HEK293T (cell line): Measurements from ENCODE around the gene UNC119B.

Source experiments
- BHLHE40 ChIP-seq: fragments of 450-650 bp; IDR thresholded peaks from 2 replicates; pipeline ENCODE4 v1.6.1; 2016; ENCODE audit warnings: mild to moderate bottlenecking, moderate library complexity, borderline replicate concordance
- ELF4 ChIP-seq: fragments of 450-650 bp; IDR thresholded peaks from 2 replicates; pipeline ENCODE4 v1.6.1; 2017; ENCODE audit warnings: antibody characterized with exemption
- FOXA1 ChIP-seq: fragments of 450-650 bp; IDR thresholded peaks from 2 replicates; pipeline ENCODE4 v1.6.1; 2016; ENCODE audit warnings: mild to moderate bottlenecking
- FOXK2 ChIP-seq: fragments of 450-650 bp; IDR thresholded peaks from 2 replicates; pipeline ENCODE4 v1.6.1; 2016; ENCODE audit warnings: mild to moderate bottlenecking
- FOXM1 ChIP-seq: fragments of 450-650 bp; IDR thresholded peaks from 2 replicates; pipeline ENCODE4 v1.6.1; 2017; ENCODE audit warnings: mild to moderate bottlenecking, borderline replicate concordance
- NFRKB ChIP-seq: fragments of 450-650 bp; IDR thresholded peaks from 2 replicates; pipeline ENCODE4 v1.6.1; 2016; ENCODE audit warnings: mild to moderate bottlenecking, moderate library complexity
- SP1 ChIP-seq: fragments of 450-650 bp; IDR thresholded peaks from 2 replicates; pipeline ENCODE4 v1.6.1; 2017
- SUZ12 ChIP-seq: fragments of 450-650 bp; IDR thresholded peaks from 2 replicates; pipeline ENCODE4 v1.6.1; 2016; ENCODE audit warnings: mild to moderate bottlenecking
- TARDBP ChIP-seq: fragments of 450-650 bp; IDR thresholded peaks from 2 replicates; pipeline ENCODE4 v1.6.1; 2016
- TF ChIP-seq, protein P1 (sequence below): fragments of 450-650 bp; IDR thresholded peaks from 2 replicates; pipeline ENCODE4 v1.6.1; 2016

DNA sequence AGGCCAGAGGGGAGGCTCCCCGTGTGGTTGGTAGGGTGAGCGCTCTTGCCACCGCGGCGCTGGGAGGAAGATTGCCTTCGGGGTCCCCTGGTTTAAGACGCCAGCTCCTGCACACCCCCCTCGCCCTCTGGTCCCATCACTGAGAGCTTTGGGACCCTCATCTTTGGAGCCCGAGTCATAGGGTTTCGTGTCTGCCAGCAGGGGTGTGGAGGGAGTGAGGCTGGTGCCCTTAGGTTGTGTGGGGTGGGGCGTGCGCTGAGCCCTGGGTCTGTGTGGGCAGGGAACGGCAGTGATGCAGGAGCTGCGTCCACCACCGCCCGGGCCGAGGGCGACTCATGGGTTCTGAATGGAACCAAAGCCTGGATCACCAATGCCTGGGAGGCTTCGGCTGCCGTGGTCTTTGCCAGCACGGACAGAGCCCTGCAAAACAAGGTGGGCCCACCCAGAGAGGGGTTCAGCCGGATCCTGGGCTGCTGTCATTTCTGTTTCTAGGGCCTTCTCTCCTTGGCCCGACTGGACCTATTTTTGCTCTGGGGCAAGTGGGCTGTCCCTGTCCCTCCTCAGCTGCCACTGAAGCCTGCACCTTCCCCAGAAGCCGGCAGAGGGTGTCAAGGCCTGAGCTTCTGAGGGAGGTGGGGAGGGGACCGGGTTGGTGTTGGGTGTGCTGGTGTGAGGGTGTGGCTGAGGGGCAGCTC lies 27.4 kb downstream of the UNC119B start:
- TF ChIP-seq FOXA1 = no peak
- no peak for TF ChIP-seq SP1
- no peak for TF ChIP-seq NFRKB
- no peak for TF ChIP-seq FOXM1
- TF ChIP-seq ELF4 = no peak
- TF ChIP-seq FOXK2 = no peak
- TF ChIP-seq SUZ12 = no peak
- TF ChIP-seq BHLHE40 = no peak
- TF ChIP-seq, protein P1, sequence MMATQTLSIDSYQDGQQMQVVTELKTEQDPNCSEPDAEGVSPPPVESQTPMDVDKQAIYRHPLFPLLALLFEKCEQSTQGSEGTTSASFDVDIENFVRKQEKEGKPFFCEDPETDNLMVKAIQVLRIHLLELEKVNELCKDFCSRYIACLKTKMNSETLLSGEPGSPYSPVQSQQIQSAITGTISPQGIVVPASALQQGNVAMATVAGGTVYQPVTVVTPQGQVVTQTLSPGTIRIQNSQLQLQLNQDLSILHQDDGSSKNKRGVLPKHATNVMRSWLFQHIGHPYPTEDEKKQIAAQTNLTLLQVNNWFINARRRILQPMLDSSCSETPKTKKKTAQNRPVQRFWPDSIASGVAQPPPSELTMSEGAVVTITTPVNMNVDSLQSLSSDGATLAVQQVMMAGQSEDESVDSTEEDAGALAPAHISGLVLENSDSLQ = no peak
- no peak for TF ChIP-seq TARDBP
